Loucy (cell line): ENCODE data around the gene MTX3.

Source experiments
- EZH2phosphoT487 ChIP-seq: fragments of 200-600 bp; IDR thresholded peaks from 2 replicates; pipeline ENCODE4 v1.6.1; 2018; ENCODE audit warnings: antibody characterized with exemption, mild to moderate bottlenecking, moderate library complexity, borderline replicate concordance
- TF ChIP-seq, protein P1 (sequence below): fragments of 200-600 bp; sonication (generic); conservative IDR thresholded peaks from 2 replicates; pipeline ENCODE4 v1.5.1; 2014; ENCODE audit warnings: mild to moderate bottlenecking, antibody characterized with exemption, low read length

- TF ChIP-seq, protein P1, sequence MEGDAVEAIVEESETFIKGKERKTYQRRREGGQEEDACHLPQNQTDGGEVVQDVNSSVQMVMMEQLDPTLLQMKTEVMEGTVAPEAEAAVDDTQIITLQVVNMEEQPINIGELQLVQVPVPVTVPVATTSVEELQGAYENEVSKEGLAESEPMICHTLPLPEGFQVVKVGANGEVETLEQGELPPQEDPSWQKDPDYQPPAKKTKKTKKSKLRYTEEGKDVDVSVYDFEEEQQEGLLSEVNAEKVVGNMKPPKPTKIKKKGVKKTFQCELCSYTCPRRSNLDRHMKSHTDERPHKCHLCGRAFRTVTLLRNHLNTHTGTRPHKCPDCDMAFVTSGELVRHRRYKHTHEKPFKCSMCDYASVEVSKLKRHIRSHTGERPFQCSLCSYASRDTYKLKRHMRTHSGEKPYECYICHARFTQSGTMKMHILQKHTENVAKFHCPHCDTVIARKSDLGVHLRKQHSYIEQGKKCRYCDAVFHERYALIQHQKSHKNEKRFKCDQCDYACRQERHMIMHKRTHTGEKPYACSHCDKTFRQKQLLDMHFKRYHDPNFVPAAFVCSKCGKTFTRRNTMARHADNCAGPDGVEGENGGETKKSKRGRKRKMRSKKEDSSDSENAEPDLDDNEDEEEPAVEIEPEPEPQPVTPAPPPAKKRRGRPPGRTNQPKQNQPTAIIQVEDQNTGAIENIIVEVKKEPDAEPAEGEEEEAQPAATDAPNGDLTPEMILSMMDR, result no peak
- TF ChIP-seq EZH2phosphoT487, result no peak
These were observed 17.1 kb downstream of the MTX3 start for GRCh38 chr5:79973996-79974395.
